Glutamatergic neuron (in vitro differentiated cells): ENCODE data around the gene SIN3B. TPM values are rescaled to one million over a fixed set of nuclear protein-coding genes. Genes with fewer than 3 reads are reported as not detected.

Experiments
- DNase-seq: peaks from one replicate; pipeline ENCODE4 v3.0.0; 2022
- H3K27ac Mint-ChIP-seq: one replicate; pipeline ENCODE4 v1.8.0; 2020; ENCODE audit warnings: mild to moderate bottlenecking, mixed read lengths, inconsistent platforms; ENCODE audit not compliant: unreplicated experiment
- H3K27me3 Mint-ChIP-seq: one replicate; pipeline ENCODE4 v1.8.0; 2020; ENCODE audit warnings: mild to moderate bottlenecking, moderate library complexity, mixed read lengths, inconsistent platforms; ENCODE audit not compliant: unreplicated experiment
- H3K36me3 Mint-ChIP-seq: one replicate; pipeline ENCODE4 v1.8.0; 2020; ENCODE audit warnings: mild to moderate bottlenecking, mixed read lengths, inconsistent platforms; ENCODE audit not compliant: unreplicated experiment
- H3K4me1 Mint-ChIP-seq: one replicate; pipeline ENCODE4 v1.8.0; 2020; ENCODE audit warnings: mild to moderate bottlenecking, low read depth, mixed read lengths, inconsistent platforms; ENCODE audit not compliant: unreplicated experiment
- H3K4me3 Mint-ChIP-seq: one replicate; pipeline ENCODE4 v1.8.0; 2020; ENCODE audit warnings: mild to moderate bottlenecking, mixed read lengths, inconsistent platforms; ENCODE audit not compliant: unreplicated experiment
- H3K9me3 Mint-ChIP-seq: one replicate; pipeline ENCODE4 v1.8.0; 2020; ENCODE audit warnings: mild to moderate bottlenecking, moderate library complexity, mixed read lengths, inconsistent platforms; ENCODE audit not compliant: unreplicated experiment
- total RNA-seq: library from RNA; stranded (reverse); fragmentation: NEBNext Ultra II Directional; extraction: Animal tissue kit (Norgen Biotek cat#: 25700); gene quantifications from one replicate; pipeline ENCODE4 v1.2.1, GENCODE V29; 2021; ENCODE audit not compliant: unreplicated experiment
- TF ChIP-seq, protein P1 (sequence below): fragments of 200-600 bp; sonication (generic); IDR thresholded peaks from one replicate; pipeline ENCODE4 v1.5.0; 2021; ENCODE audit not compliant: partially characterized antibody, unreplicated experiment

SIN3B gene
- total RNA-seq, 1 donor from 2014 or later, result 97.9 TPM

DNA sequence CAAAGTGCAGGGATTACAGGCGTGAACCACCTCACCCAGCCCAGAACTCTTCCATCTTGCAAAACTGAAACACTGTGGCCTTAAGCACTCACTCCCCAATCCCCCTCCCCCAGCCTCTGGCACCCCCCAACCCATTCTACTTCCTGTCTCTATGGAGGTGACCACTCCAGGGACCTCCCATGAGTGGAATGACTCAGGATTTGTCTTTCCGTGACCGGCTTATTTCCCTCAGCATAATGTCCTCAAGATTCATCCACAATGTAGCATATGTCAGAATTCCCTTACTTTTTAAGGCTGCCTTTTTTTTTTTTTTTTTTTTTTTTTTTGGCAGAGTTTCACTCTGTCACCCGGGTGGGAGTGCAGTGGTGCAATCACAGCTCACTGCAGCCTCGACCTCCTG lies 56.0 kb downstream of the SIN3B start:
- peaks cover 3% of the 10 kb centered on the region for H3K4me1 Mint-ChIP-seq
- H3K27me3 Mint-ChIP-seq, result peaks cover 2% of the 10 kb centered on the region
- peaks cover 3% of the 10 kb centered on the region for H3K36me3 Mint-ChIP-seq
- peaks cover 14% of the 10 kb centered on the region for H3K9me3 Mint-ChIP-seq
- DNase-seq, result no peak
- no peak overlapping the region for H3K4me3 Mint-ChIP-seq
- TF ChIP-seq, protein P1, sequence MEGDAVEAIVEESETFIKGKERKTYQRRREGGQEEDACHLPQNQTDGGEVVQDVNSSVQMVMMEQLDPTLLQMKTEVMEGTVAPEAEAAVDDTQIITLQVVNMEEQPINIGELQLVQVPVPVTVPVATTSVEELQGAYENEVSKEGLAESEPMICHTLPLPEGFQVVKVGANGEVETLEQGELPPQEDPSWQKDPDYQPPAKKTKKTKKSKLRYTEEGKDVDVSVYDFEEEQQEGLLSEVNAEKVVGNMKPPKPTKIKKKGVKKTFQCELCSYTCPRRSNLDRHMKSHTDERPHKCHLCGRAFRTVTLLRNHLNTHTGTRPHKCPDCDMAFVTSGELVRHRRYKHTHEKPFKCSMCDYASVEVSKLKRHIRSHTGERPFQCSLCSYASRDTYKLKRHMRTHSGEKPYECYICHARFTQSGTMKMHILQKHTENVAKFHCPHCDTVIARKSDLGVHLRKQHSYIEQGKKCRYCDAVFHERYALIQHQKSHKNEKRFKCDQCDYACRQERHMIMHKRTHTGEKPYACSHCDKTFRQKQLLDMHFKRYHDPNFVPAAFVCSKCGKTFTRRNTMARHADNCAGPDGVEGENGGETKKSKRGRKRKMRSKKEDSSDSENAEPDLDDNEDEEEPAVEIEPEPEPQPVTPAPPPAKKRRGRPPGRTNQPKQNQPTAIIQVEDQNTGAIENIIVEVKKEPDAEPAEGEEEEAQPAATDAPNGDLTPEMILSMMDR, result no peak
- no peak overlapping the region for H3K27ac Mint-ChIP-seq

DNA sequence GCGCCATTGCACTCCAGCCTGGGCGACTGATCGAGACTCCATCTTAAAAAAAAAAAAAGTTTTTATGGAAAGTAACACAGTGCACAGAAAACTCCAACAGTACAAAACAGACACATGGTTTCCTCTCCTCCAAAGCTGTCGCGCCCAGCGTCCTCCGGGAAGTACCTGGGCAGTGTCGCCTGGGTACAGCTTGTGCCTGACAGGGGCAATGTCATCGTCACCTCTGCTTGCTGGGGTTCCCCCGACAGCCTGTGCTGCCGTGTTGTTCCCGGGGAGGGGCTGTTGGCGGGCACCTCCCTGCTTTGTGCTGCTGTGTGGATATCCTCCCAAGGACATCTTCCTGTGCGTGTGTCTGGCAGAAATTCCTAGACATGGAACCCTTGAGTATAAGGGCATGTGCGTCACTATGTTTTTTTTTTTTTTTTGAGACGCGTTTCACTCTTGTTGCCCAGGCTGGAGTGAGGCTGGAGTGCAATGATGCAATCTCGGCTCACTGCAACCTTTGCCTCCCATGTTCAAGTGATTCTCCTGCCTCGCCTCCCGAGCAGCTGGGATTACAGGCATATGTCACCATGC lies 57.2 kb downstream of the SIN3B start:
- Mint-ChIP-seq H3K27me3 (peaks cover 6% of the 10 kb centered on the region), H3K36me3 (no peaks in the 10 kb centered on the region)

DNA sequence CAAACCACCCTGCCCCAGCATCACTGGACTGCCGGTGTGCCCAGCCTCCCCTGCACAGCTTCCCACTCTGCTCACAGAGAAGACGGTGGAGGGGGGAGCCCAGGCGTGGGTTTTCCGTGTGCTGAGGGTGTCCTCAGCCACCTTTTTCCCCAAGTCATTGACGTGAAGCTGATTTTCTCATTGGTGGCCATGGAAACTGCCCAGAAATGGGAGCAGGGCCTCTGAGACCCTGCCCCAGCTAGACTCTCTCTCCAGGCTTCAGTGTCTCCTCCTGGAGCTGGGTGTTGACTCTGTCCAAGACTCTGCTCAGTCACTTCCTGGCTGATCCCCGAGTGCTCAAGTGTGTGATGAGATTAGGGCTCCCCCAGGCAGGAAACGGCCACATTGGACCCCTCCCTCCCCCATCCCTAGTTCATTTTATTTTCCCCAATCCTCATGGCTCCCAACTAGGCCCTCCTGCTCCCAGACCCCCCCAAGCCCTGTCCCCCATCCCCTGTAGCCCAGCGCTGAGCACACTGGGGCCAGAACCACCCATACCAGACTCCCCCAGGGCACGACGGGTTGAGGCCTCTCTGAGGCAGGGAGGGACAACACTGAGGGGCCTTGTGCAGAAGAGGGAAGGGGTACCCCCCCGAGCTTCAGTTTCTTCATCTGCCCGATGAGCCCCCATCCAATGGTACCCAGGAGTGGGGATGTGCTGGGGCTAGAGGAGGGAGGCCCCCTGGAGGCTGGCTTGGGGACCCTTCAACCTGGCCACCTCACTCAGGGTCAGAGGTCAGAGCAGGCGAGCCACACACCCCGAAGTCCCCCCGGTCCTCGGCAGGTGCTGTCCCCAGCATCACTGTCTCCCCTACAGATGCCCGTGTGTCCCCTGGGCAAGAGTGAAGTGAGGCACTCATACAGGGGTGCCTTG lies 58.4 kb downstream of the SIN3B start:
- Mint-ChIP-seq H3K36me3 (no peaks in the 10 kb centered on the region), H3K27ac (no peak overlapping the region), H3K4me1 (peaks cover 9% of the 10 kb centered on the region), H3K4me3 (no peak overlapping the region), H3K27me3 (peaks cover 4% of the 10 kb centered on the region), H3K9me3 (peaks cover 5% of the 10 kb centered on the region)
- no peak for DNase-seq
- TF ChIP-seq, protein P1, result no peak

More for the DNA sequence above, 57.2 kb downstream of the SIN3B start:
- TF ChIP-seq, protein P1, result no peak
- DNase-seq, result no peak
- no peak overlapping the region for H3K4me3 Mint-ChIP-seq
- H3K27ac Mint-ChIP-seq, result no peak overlapping the region
- H3K9me3 Mint-ChIP-seq, result peaks cover 12% of the 10 kb centered on the region
- H3K4me1 Mint-ChIP-seq, result peaks cover 3% of the 10 kb centered on the region

DNA sequence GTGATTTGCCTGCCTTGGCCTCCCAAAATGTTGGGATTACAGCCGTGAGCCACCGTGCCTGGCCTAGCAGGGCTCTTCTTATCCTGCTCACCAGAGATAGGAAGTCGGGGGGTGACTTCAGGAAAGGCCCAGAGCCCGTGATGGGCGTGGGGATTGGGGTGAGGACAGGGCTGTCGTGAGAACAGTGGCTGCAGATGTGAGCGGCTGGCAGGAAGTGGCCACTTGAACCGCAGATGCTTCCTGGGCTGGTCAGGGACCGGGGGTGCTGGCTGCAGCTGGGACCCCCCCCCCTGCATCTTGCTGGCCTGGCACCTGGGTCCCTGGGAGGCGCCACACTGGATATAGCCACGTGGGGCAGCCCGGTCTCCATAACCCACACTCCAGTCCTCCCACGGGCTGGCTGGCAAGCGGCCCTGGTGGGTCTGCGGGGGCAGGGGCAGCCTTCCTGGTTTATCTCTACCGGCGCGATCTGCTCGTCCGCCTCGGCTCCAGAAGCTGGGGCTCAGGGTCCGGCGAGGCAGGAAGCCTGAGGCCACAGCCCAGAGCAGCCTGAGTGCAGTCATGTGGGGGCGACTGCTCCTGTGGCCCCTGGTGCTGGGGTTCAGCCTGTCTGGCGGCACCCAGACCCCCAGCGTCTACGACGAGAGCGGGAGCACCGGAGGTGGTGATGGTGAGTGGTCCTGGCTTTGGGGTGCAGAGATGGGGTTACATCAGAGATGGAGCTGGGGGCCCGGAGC lies 59.6 kb downstream of the SIN3B start, which contains the start of gene F2RL3:
Gene F2RL3, plus strand, starts transcription at position 371 of the 737 bp plus-strand sequence. Its CDS starts 191 bp downstream, at position 562.
- Mint-ChIP-seq H3K9me3 (peaks cover 3% of the 10 kb centered on the region), H3K4me3 (no peak within 1 kb of the TSS), H3K36me3 (no peaks in the 10 kb centered on the region), H3K27me3 (peaks cover 7% of the 10 kb centered on the region), H3K4me1 (peaks cover 15% of the 10 kb centered on the region), H3K27ac (no peak within 1 kb of the TSS)
- TF ChIP-seq, protein P1, result no peak
- no peak for DNase-seq
